Astrocyte of the spinal cord (primary cell): ENCODE measurements around the gene GIPR.
A peak's percentile ranks its signal among the peaks of the same experiment; 100 is the strongest.

Source experiments
- DNase-seq: peaks from one replicate; pipeline ENCODE4 v3.0.0; 2011; ENCODE audit warnings: low read depth, low spot score
- H3K4me3 ChIP-seq: 2 replicates; pipeline ENCODE4 v1.5.1; 2011; ENCODE audit warnings: low read depth, mild to moderate bottlenecking, low read length, moderate library complexity
- in situ Hi-C: cut with HindIII; loops from 2 replicates; pipeline ENCODE4 v1.10.0; 2017; ENCODE audit warnings: low sequenced_read_pairs
- TF ChIP-seq, protein P1 (sequence below): IDR thresholded peaks from 2 replicates; pipeline ENCODE4 v1.5.1; 2012; ENCODE audit warnings: low read depth, mild to moderate bottlenecking, low read length, inconsistent platforms

GIPR gene

DNA sequence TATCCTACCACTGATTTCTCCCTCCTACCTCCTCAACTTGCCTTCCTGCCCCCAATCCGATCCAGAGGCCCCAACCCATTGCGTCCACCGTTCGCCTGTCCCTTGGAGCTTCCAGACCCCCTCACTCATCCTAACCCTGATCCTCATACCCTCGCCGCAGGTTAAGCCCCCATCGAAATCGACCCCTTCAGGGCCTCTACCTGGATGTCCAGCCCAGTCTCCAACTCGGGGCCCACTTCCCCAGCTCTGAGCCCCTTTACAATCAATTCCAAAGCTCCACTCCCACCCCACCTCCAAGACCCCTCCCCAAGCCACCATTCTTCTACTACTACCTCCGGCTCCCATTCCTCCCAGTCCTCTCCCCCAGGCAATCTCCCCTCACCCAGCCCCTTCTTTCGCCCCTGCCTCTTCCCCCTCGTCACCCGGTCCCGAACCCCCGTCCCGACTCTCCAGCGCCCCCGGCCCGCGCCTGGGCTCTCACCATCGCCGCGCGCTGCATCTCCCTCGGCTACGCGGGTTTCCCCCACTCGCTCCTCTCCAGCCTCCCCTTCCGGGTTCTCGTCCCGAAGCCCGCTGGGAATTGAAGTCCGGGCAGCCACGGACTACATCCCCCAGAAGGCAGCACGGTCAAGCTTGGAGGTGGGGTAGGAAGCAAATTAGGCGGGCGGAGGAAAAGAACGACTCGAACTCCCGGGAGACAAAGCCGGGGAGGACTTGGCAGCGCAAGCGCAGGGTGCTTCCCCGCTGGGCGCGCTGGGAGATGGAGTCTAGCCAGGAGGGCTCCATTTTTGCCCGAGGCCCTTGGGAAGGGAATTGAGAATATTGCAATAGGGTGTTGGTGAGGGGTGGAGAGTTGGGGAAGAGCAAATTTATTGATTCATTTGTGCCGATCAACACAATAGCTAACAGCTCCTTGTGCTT lies 62.6 kb downstream of the GIPR start, which contains the start of gene FBXO46:
Gene FBXO46 (minus strand): TSS at position 529 of the 921 bp plus-strand sequence. CDS start 17,401 bp downstream, outside the sequence.
- DNase-seq: peak; percentile 98
- TF ChIP-seq, protein P1, sequence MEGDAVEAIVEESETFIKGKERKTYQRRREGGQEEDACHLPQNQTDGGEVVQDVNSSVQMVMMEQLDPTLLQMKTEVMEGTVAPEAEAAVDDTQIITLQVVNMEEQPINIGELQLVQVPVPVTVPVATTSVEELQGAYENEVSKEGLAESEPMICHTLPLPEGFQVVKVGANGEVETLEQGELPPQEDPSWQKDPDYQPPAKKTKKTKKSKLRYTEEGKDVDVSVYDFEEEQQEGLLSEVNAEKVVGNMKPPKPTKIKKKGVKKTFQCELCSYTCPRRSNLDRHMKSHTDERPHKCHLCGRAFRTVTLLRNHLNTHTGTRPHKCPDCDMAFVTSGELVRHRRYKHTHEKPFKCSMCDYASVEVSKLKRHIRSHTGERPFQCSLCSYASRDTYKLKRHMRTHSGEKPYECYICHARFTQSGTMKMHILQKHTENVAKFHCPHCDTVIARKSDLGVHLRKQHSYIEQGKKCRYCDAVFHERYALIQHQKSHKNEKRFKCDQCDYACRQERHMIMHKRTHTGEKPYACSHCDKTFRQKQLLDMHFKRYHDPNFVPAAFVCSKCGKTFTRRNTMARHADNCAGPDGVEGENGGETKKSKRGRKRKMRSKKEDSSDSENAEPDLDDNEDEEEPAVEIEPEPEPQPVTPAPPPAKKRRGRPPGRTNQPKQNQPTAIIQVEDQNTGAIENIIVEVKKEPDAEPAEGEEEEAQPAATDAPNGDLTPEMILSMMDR: peak; percentile 39
- H3K4me3 ChIP-seq: peak within 1 kb of the TSS; percentile 82
- in situ Hi-C loops: no loop called here
